Measurements from ENCODE around the gene LLGL1. TPM values are rescaled to one million over a fixed set of nuclear protein-coding genes. Genes with fewer than 3 reads are reported as not detected.

Gene LLGL1
- total RNA-seq, 1 donor from 2014 or later: 84.6 TPM

- peak; percentile 87 for DNase-seq
- Mint-ChIP-seq H3K27me3 (ENCODE audit: unreplicated experiment) (no peaks in the 10 kb centered on the region), H3K4me1 (ENCODE audit: low read depth, unreplicated experiment) (no peaks in the 10 kb centered on the region), H3K36me3 (ENCODE audit: unreplicated experiment) (no peaks in the 10 kb centered on the region), H3K27ac (ENCODE audit: unreplicated experiment) (no peak within 1 kb of the TSS), H3K4me3 (ENCODE audit: unreplicated experiment) (peak within 1 kb of the TSS; percentile 75), H3K9me3 (ENCODE audit: unreplicated experiment) (no peaks in the 10 kb centered on the region)
- TF ChIP-seq CTCF (IDR thresholded peaks at IDR 0.05; ENCODE audit: partially characterized antibody, unreplicated experiment): no peak
Measured at GRCh38 chr17:18260332-18261145, 35.1 kb downstream of the LLGL1 start, which contains the start of gene MIEF2. MIEF2 (plus strand) TSS chr17:18260662; CDS start chr17:18262721, 2,059 bp downstream.

DNA sequence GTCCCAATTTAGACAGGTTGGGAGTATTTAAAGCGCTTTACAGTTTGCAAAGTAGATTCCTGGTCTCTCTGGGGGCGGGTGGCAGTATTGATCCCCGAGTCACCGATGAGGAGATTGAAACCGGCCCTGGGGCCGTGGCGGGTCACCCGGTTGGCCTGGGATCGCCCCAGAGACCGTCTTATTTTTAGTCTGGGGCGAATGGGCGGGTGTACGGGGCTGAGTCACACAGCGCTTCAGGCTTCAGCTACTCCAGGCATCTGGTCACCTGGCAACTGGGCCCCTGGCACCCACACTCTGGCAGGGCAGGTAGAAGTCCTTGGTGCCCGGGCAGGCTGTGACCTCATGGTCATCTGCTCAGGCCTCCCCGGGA is 35.7 kb downstream of the LLGL1 start:
- Mint-ChIP-seq H3K27me3 (ENCODE audit: unreplicated experiment) (no peaks in the 10 kb centered on the region), H3K4me3 (ENCODE audit: unreplicated experiment) (peak overlapping the region; percentile 75), H3K4me1 (ENCODE audit: low read depth, unreplicated experiment) (no peaks in the 10 kb centered on the region), H3K27ac (ENCODE audit: unreplicated experiment) (no peak overlapping the region), H3K36me3 (ENCODE audit: unreplicated experiment) (no peaks in the 10 kb centered on the region), H3K9me3 (ENCODE audit: unreplicated experiment) (no peaks in the 10 kb centered on the region)
- no peak for TF ChIP-seq CTCF (IDR thresholded peaks at IDR 0.05; ENCODE audit: partially characterized antibody, unreplicated experiment)
- no peak for DNase-seq

DNA sequence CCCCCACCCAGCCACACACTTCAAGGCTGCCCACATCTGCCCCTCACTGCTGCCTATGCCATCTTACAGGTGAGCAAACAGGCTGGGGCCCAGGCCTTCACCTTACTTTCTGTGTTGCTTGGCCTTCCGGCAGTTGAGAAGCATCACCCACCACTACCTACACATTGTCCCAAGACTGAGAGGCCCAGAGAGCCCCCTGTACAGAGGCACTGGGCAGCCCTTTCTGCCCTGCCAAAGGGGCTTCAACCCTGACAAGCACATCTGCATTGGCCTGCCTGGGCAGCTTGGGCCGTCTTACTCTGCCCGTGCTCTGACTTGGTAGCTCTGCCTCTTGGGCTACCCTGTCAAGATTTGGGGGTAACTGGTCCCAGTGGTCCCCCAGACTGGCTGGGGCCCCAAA is 36.2 kb downstream of the LLGL1 start:
- H3K27me3 Mint-ChIP-seq (ENCODE audit: unreplicated experiment): no peaks in the 10 kb centered on the region
- H3K4me1 Mint-ChIP-seq (ENCODE audit: low read depth, unreplicated experiment): no peaks in the 10 kb centered on the region
- no peaks in the 10 kb centered on the region for H3K36me3 Mint-ChIP-seq (ENCODE audit: unreplicated experiment)
- no peaks in the 10 kb centered on the region for H3K9me3 Mint-ChIP-seq (ENCODE audit: unreplicated experiment)
- peak overlapping the region; percentile 75 for H3K4me3 Mint-ChIP-seq (ENCODE audit: unreplicated experiment)
- DNase-seq: no peak
- no peak for TF ChIP-seq CTCF (IDR thresholded peaks at IDR 0.05; ENCODE audit: partially characterized antibody, unreplicated experiment)
- no peak overlapping the region for H3K27ac Mint-ChIP-seq (ENCODE audit: unreplicated experiment)

DNA sequence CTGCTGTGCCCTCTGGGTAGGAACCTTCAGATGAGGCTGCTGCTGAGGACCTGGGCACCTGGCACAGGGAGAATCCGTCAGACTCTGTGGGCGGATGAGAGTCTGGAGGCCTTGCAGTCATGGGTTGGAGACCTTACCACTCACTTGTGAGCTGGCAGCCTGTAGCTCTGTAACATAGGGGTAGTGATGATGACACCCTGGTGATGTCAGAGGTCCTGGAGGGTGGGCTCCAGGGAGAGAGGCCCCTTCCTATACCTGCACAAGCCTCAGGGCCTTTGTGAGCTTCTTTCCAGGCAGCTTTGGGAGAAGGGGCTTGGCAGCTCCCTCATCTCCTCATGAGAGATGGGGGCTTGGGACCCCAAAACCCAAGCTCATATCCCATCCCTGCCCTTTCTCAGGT is 36.7 kb downstream of the LLGL1 start:
- no peaks in the 10 kb centered on the region for H3K27me3 Mint-ChIP-seq (ENCODE audit: unreplicated experiment)
- no peak overlapping the region for H3K27ac Mint-ChIP-seq (ENCODE audit: unreplicated experiment)
- no peaks in the 10 kb centered on the region for H3K36me3 Mint-ChIP-seq (ENCODE audit: unreplicated experiment)
- no peak overlapping the region for H3K4me3 Mint-ChIP-seq (ENCODE audit: unreplicated experiment)
- H3K9me3 Mint-ChIP-seq (ENCODE audit: unreplicated experiment): no peaks in the 10 kb centered on the region
- TF ChIP-seq CTCF (IDR thresholded peaks at IDR 0.05; ENCODE audit: partially characterized antibody, unreplicated experiment): no peak
- DNase-seq: no peak
- no peaks in the 10 kb centered on the region for H3K4me1 Mint-ChIP-seq (ENCODE audit: low read depth, unreplicated experiment)

GRCh38 chr17:18262641-18263040 is 37.2 kb downstream of the LLGL1 start:
- Mint-ChIP-seq H3K36me3 (ENCODE audit: unreplicated experiment) (no peaks in the 10 kb centered on the region), H3K4me3 (ENCODE audit: unreplicated experiment) (no peak overlapping the region), H3K27ac (ENCODE audit: unreplicated experiment) (no peak overlapping the region), H3K27me3 (ENCODE audit: unreplicated experiment) (no peaks in the 10 kb centered on the region), H3K9me3 (ENCODE audit: unreplicated experiment) (no peaks in the 10 kb centered on the region), H3K4me1 (ENCODE audit: low read depth, unreplicated experiment) (no peaks in the 10 kb centered on the region)
- DNase-seq: no peak
- no peak for TF ChIP-seq CTCF (IDR thresholded peaks at IDR 0.05; ENCODE audit: partially characterized antibody, unreplicated experiment)
